HepG2 (cell line): ENCODE measurements around the gene LEMD3. TPM values are rescaled to one million over a fixed set of nuclear protein-coding genes. Genes with fewer than 3 reads are reported as not detected.

Source experiments
- GMEB1 ChIP-seq: sonication (generic); formaldehyde crosslinking; IDR thresholded peaks from 2 replicates; pipeline ENCODE4 v1.5.1; 2020; ENCODE audit warnings: missing genetic modification reagents, mild to moderate bottlenecking, borderline replicate concordance
- GRHL1 ChIP-seq: sonication (generic); formaldehyde crosslinking; conservative IDR thresholded peaks from 2 replicates; pipeline ENCODE4 v1.8.0; 2022; ENCODE audit warnings: missing genetic modification reagents
- GTF2F1 ChIP-seq: fragments of 150-350 bp; IDR thresholded peaks from 2 replicates; pipeline ENCODE4 v1.6.1; 2014; ENCODE audit warnings: low read length
- JUNB ChIP-seq: sonication (generic); formaldehyde crosslinking; IDR thresholded peaks from 2 replicates; pipeline ENCODE4 v1.8.0; 2022; ENCODE audit warnings: missing genetic modification reagents, mild to moderate bottlenecking, borderline replicate concordance
- MEF2D ChIP-seq: sonication (generic); formaldehyde crosslinking; IDR thresholded peaks from 2 replicates; pipeline ENCODE4 v1.5.1; 2020; ENCODE audit warnings: mild to moderate bottlenecking, missing genetic modification reagents
- MTF1 ChIP-seq: sonication (generic); formaldehyde crosslinking; IDR thresholded peaks from 2 replicates; pipeline ENCODE4 v1.5.0; 2020; ENCODE audit warnings: missing genetic modification reagents
- NFE2 ChIP-seq: sonication (generic); formaldehyde crosslinking; IDR thresholded peaks from 2 replicates; pipeline ENCODE4 v1.4.0; 2020; ENCODE audit warnings: missing genetic modification reagents
- NFYC ChIP-seq: IDR thresholded peaks from 2 replicates; pipeline ENCODE4 v1.6.1; 2016; ENCODE audit warnings: missing genetic modification reagents, missing compliant biosample characterization
- PRPF4 ChIP-seq: fragments of 200-400 bp; formaldehyde crosslinking; IDR thresholded peaks from 2 replicates; pipeline ENCODE4 v1.6.1; 2016; ENCODE audit warnings: low read length, low read depth; ENCODE audit not compliant: poor library complexity, severe bottlenecking
- RBM39 ChIP-seq: fragments of 200-400 bp; formaldehyde crosslinking; IDR thresholded peaks from one replicate; pipeline ENCODE4 v1.6.1; 2018; ENCODE audit warnings: antibody characterized with exemption, mild to moderate bottlenecking, low read depth, low read length; ENCODE audit not compliant: poor library complexity, severe bottlenecking
- RCOR2 ChIP-seq: IDR thresholded peaks from 2 replicates; pipeline ENCODE4 v1.6.1; 2016; ENCODE audit warnings: missing biosample characterization, missing genetic modification reagents
- SAFB2 ChIP-seq: sonication (generic); formaldehyde crosslinking; IDR thresholded peaks from 2 replicates; pipeline ENCODE4 v1.5.1; 2020; ENCODE audit warnings: missing genetic modification reagents, low read depth, mild to moderate bottlenecking, borderline replicate concordance
- SP140L ChIP-seq: sonication (generic); formaldehyde crosslinking; IDR thresholded peaks from 2 replicates; pipeline ENCODE4 v1.4.0; 2020; ENCODE audit warnings: missing genetic modification reagents, borderline replicate concordance
- SRSF4 ChIP-seq: fragments of 200-400 bp; formaldehyde crosslinking; IDR thresholded peaks from one replicate; pipeline ENCODE4 v1.6.1; 2018; ENCODE audit warnings: mild to moderate bottlenecking, low read depth, low read length, moderate library complexity; ENCODE audit not compliant: poor library complexity, severe bottlenecking
- TAF15 ChIP-seq: fragments of 200-400 bp; formaldehyde crosslinking; IDR thresholded peaks from one replicate; pipeline ENCODE4 v1.6.1; 2018; ENCODE audit warnings: mild to moderate bottlenecking, low read depth, low read length; ENCODE audit not compliant: poor library complexity, severe bottlenecking
- TCF7 ChIP-seq: sonication (generic); IDR thresholded peaks from 2 replicates; pipeline ENCODE4 v1.6.1; 2016; ENCODE audit warnings: antibody characterized with exemption, low read depth
- ZNF280D ChIP-seq: sonication (generic); formaldehyde crosslinking; IDR thresholded peaks from 2 replicates; pipeline ENCODE4 v1.5.1; 2020; ENCODE audit warnings: mild to moderate bottlenecking, missing genetic modification reagents
- ZNF44 ChIP-seq: sonication (generic); formaldehyde crosslinking; IDR thresholded peaks from 2 replicates; pipeline ENCODE4 v1.5.1; 2020; ENCODE audit warnings: mild to moderate bottlenecking, missing genetic modification reagents
- ZNF501 ChIP-seq: sonication (generic); formaldehyde crosslinking; IDR thresholded peaks from 2 replicates; pipeline ENCODE4 v1.5.1; 2020; ENCODE audit warnings: mild to moderate bottlenecking, moderate library complexity, missing genetic modification reagents
- ZNF776 ChIP-seq: sonication (generic); formaldehyde crosslinking; IDR thresholded peaks from 2 replicates; pipeline ENCODE4 v1.4.0; 2020; ENCODE audit warnings: mild to moderate bottlenecking, missing genetic modification reagents
- polyA plus RNA-seq, 8 experiments: library from polyadenylated mRNA; depleted of rRNA in 3 of 8; stranded (reverse) in 7 of 8; unstranded in 1 of 8; fragments of >200 nt; fragmentation: Illumina TruSeq in 4 of 8; extraction: Trizol in 4 of 8; gene quantifications; 2 replicates each; pipeline versions ENCODE4 v1.2.1 to v1.2.3, GENCODE V29; 2011 to 2016; ENCODE audit warnings: low read depth in 4 of 8, missing spikeins in 1 of 8, mixed read lengths in 1 of 8; ENCODE audit not compliant: insufficient read depth in 1 of 8
- total RNA-seq, 5 experiments: library from RNA; depleted of rRNA; stranded (reverse); fragments of >200 nt; fragmentation: Illumina TruSeq; extraction: Trizol; gene quantifications; 2 replicates each; pipeline ENCODE4 v1.2.3, GENCODE V29; 2016; ENCODE audit warnings: low read depth in 1 of 5
- TF ChIP-seq, protein P1 (sequence below): sonication (generic); formaldehyde crosslinking; IDR thresholded peaks from 2 replicates; pipeline ENCODE4 v1.5.1; 2020; ENCODE audit warnings: missing genetic modification reagents, mild to moderate bottlenecking, borderline replicate concordance

LEMD3 gene
- total and polyA plus RNA-seq, 2 of the 13 experiments (the other 11 are each of a cell fraction or from before 2014, with no cell fraction given) = 9.3 to 18.7 TPM

- TF ChIP-seq ZNF280D (CRISPR knock-in tag) = peak; percentile 99
- TF ChIP-seq RBM39 = peak; percentile 73
- peak; percentile 95 for TF ChIP-seq GMEB1 (CRISPR knock-in tag)
- peak; percentile 97 for TF ChIP-seq ZNF501 (CRISPR knock-in tag)
- no peak for TF ChIP-seq PRPF4
- TF ChIP-seq, protein P1, sequence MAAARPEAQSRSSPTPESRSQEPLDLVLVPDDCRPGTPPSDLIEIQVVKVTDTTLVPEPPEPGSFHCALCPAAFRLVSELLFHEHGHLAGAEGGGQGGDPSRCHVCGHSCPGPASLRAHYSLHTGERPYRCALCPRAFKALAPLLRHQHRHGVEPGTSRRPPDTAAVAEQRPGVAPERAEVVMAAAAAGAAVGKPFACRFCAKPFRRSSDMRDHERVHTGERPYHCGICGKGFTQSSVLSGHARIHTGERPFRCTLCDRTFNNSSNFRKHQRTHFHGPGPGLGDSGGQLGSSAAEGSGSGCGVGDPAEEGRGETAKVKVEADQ (CRISPR knock-in tag) = peak; percentile 96; the same call in 1 of the 2 replicates
- peak; percentile 98 for TF ChIP-seq MEF2D (CRISPR knock-in tag)
- TF ChIP-seq MTF1 (CRISPR knock-in tag) = peak; percentile 89
- peak; percentile 97 for TF ChIP-seq ZNF44
- TF ChIP-seq GTF2F1 = no peak
- TF ChIP-seq RCOR2 (CRISPR knock-in tag) = peak; percentile 72; the same call in 1 of the 2 replicates
- no peak for TF ChIP-seq TCF7
- peak; percentile 98; the same call in 1 of the 2 replicates for TF ChIP-seq SP140L (CRISPR knock-in tag)
- TF ChIP-seq GRHL1 (CRISPR knock-in tag) = no peak
- no peak for TF ChIP-seq TAF15
- peak; percentile 92 for TF ChIP-seq NFYC (CRISPR knock-in tag)
- TF ChIP-seq ZNF776 (CRISPR knock-in tag) = peak; percentile 99
- peak; percentile 93 for TF ChIP-seq JUNB
- peak; percentile 85 for TF ChIP-seq NFE2 (CRISPR knock-in tag)
- TF ChIP-seq SRSF4 = no peak
- TF ChIP-seq SAFB2 (CRISPR knock-in tag) = peak; percentile 98
Measured at GRCh38 chr12:65169320-65170208, at the start of gene LEMD3 (continued).
